SK-N-MC (cell line): ENCODE results near the gene PPIL6.

Experiments used
- EZH2 ChIP-seq: fragments of 200-600 bp; sonication (generic); IDR thresholded peaks from one replicate; pipeline ENCODE4 v1.6.1; 2017; ENCODE audit warnings: antibody characterized with exemption
- POLR2AphosphoS5 ChIP-seq: IDR thresholded peaks from 2 replicates; pipeline ENCODE4 v1.6.1; 2012; ENCODE audit warnings: mild to moderate bottlenecking, low read depth, low read length, borderline replicate concordance

DNA sequence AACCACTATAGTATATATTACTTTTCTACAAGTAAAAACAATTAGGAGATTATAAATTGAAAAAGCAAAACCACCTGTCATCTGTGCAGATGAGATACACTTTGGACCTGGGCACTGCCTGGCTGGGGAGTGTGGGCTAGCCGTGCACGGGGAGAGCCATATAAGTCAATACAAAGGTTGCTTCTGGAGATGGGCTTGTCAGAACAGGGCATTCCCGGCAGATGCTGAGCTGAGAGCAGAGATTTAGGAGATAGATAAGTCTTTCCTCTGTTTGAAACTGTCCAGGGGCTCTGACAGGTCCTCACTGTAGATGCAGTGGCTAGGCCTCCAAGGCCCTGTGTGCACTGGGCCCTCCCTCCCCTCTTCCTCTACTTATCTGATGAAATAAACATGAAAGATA is 92.6 kb downstream of the PPIL6 start:
- TF ChIP-seq EZH2 (no peak), POLR2AphosphoS5 (no peak)
